Esophagus muscularis mucosa (tissue), 4 donors: ENCODE results near the gene ADAMTS17.

Experiments used
- EP300 ChIP-seq: sonication (generic); formaldehyde crosslinking; IDR thresholded peaks from one replicate; pipeline ENCODE4 v1.6.1; 2017; ENCODE audit warnings: antibody characterized with exemption
- POLR2A ChIP-seq: fragments of 450-650 bp; IDR thresholded peaks from one replicate; pipeline ENCODE4 v1.6.1; 2017; ENCODE audit warnings: antibody characterized with exemption, moderate library complexity, mild to moderate bottlenecking, low read depth
- TF ChIP-seq, protein P1 (sequence below), 3 experiments: fragments of 200-600 bp in 2 of 3; fragments of 450-650 bp in 1 of 3; sonication (generic) in 2 of 3; IDR thresholded peaks; one replicate each; pipeline ENCODE4 v1.5.1; 2017 to 2019; ENCODE audit warnings: antibody characterized with exemption in 3 of 3, mild to moderate bottlenecking in 2 of 3, moderate library complexity in 1 of 3

DNA sequence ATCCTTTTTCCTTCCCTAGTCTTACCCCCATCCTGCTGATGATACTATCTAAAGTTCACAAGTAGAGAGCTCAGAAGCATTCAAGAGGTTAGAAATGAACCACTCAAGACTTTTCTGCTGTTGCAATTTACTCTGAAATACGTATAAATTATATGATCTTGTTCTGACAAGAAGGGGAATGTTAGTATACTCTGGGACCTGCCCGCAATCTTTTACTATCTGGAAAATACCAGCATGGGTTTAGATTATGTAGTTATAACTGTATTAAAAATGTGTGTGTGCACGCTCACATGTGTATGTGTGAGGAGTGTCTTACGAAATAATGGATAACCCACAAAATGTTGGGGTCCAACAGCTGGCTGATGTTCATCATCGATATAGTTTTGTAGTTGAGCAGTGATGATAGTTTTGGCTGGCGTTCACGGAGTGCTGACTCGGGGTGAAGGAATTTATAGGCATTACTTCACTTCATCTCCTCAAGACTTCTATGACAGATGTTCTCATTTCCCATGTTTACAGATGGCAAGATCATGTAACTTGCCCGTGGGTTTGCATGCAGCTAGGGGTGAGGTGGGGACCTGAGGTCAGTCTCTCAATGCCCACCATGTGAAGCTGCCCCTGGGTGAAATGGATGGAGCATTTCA, 311.1 kb downstream of the ADAMTS17 start:
- TF ChIP-seq, protein P1, sequence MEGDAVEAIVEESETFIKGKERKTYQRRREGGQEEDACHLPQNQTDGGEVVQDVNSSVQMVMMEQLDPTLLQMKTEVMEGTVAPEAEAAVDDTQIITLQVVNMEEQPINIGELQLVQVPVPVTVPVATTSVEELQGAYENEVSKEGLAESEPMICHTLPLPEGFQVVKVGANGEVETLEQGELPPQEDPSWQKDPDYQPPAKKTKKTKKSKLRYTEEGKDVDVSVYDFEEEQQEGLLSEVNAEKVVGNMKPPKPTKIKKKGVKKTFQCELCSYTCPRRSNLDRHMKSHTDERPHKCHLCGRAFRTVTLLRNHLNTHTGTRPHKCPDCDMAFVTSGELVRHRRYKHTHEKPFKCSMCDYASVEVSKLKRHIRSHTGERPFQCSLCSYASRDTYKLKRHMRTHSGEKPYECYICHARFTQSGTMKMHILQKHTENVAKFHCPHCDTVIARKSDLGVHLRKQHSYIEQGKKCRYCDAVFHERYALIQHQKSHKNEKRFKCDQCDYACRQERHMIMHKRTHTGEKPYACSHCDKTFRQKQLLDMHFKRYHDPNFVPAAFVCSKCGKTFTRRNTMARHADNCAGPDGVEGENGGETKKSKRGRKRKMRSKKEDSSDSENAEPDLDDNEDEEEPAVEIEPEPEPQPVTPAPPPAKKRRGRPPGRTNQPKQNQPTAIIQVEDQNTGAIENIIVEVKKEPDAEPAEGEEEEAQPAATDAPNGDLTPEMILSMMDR (IDR thresholded peaks at IDR 0.05) = no peak
- TF ChIP-seq POLR2A (no peak), EP300 (no peak)
